ENCODE results near the gene KRT76. TPM values are rescaled to one million over a fixed set of nuclear protein-coding genes. Genes with fewer than 3 reads are reported as not detected.

Gene KRT76
- total and polyA plus RNA-seq, 2 donors (not counting 1 experiment from before 2014, with no cell fraction given): not detected

DNA sequence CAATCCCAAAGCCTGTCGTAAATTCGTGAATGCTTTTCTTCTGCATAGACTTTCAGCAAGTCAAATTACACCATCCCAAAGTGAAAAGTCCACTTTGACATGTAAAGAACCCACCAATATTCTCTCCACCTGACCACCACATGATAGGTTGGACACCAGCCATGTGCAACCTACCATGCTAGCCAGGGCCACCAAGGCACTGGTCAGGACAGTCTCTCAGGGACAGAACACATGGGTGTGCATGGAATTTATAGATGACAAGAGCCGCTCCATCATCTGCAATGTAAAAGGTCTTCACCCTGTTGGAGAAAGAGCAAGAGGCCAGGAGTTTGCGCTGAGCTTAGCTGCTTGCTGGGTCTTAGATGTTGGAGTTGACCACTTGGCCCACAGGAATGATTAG, 5.4 kb upstream of the KRT76 start:
- ChIA-PET POLR2A (no interaction called here), CTCF (no interaction called here)
- H3K79me2 ChIP-seq (ENCODE audit: control insufficient read depth, insufficient read depth, low read length): no peaks in the 10 kb centered on the region
- H3K4me1 ChIP-seq (ENCODE audit: control insufficient read depth in 2 of 2, insufficient read depth in 2 of 2, low read length in 2 of 2): no peaks in the 10 kb centered on the region
- Mint-ChIP-seq H3K27ac (no peak overlapping the region), H3K27me3 (peaks cover 37% of the 10 kb centered on the region), H3K4me1 (no peaks in the 10 kb centered on the region), H3K4me3 (no peak overlapping the region), H3K9me3 (ENCODE audit: insufficient read depth) (peaks cover 2% of the 10 kb centered on the region)
- ATAC-seq (ENCODE audit: low read depth) (no peak), DNase-seq (no peak)
- no peaks in the 10 kb centered on the region for H3K36me3 ChIP-seq (replicated peaks in 1 of 2; ENCODE audit: control extremely low read depth in 1 of 2, control insufficient read depth in 1 of 2, extremely low read depth in 1 of 2, insufficient read depth in 2 of 2, low read length in 1 of 2)
- no peaks in the 10 kb centered on the region for H4K20me1 ChIP-seq (ENCODE audit: control insufficient read depth, insufficient read depth, low read length, poor library complexity, severe bottlenecking)
- intact Hi-C loops (cut with micrococcal nuclease): no loop called here
- H3K4me2 ChIP-seq (replicated peaks; ENCODE audit: low read depth, low read length, poor library complexity, severe bottlenecking): no peak overlapping the region
- TF ChIP-seq EZH2 (IDR thresholded peaks at IDR 0.05; ENCODE audit: borderline replicate concordance, insufficient read depth, low read depth, low read length, poor library complexity, severe bottlenecking) (no peak), CTCF (IDR thresholded peaks at IDR 0.05) (no peak)
- H3K27me3 ChIP-seq (replicated peaks in 1 of 4; ENCODE audit: control extremely low read depth in 1 of 4, control insufficient read depth in 3 of 4, insufficient read depth in 4 of 4, low read length in 3 of 4): peaks cover 0 to 3% (median 0%) of the 10 kb centered on the region in 4 experiments
- no peak overlapping the region for H3K9ac ChIP-seq (ENCODE audit: low read length)
- H3K4me3 ChIP-seq (ENCODE audit: control extremely low read depth in 1 of 5, extremely low read depth in 1 of 5, insufficient read depth in 1 of 5, low read depth in 2 of 5, low read length in 4 of 5): no peak overlapping the region
- no peaks in the 10 kb centered on the region for H3K9me3 ChIP-seq (ENCODE audit: control extremely low read depth in 1 of 3, control insufficient read depth in 2 of 3, insufficient read depth in 1 of 3, low read length in 2 of 3)
- H2AFZ ChIP-seq (ENCODE audit: insufficient read depth, low read depth, low read length, poor library complexity, severe bottlenecking): no peak overlapping the region
- no peak overlapping the region for H3K27ac ChIP-seq (ENCODE audit: low read length in 2 of 2)
- WGBS (ENCODE audit: insufficient coverage): 95% methylated on average over 3 of the region's 4 CpGs

GRCh38 chr12:52781399-52782082, 4.4 kb upstream of the KRT76 start:
- Histone ChIP-seq H3K36me3 (replicated peaks in 1 of 2; ENCODE audit: control extremely low read depth in 1 of 2, control insufficient read depth in 1 of 2, extremely low read depth in 1 of 2, insufficient read depth in 2 of 2, low read length in 1 of 2) (no peaks in the 10 kb centered on the region), H3K79me2 (ENCODE audit: control insufficient read depth, insufficient read depth, low read length) (no peaks in the 10 kb centered on the region), H3K27ac (ENCODE audit: low read length in 2 of 2) (no peak overlapping the region), H3K9me3 (ENCODE audit: control extremely low read depth in 1 of 3, control insufficient read depth in 2 of 3, insufficient read depth in 1 of 3, low read length in 2 of 3) (no peaks in the 10 kb centered on the region), H3K4me2 (replicated peaks; ENCODE audit: low read depth, low read length, poor library complexity, severe bottlenecking) (no peak overlapping the region), H4K20me1 (ENCODE audit: control insufficient read depth, insufficient read depth, low read length, poor library complexity, severe bottlenecking) (no peaks in the 10 kb centered on the region), H3K4me3 (ENCODE audit: control extremely low read depth in 1 of 5, extremely low read depth in 1 of 5, insufficient read depth in 1 of 5, low read depth in 2 of 5, low read length in 4 of 5) (no peak overlapping the region), H3K27me3 (replicated peaks in 1 of 4; ENCODE audit: control extremely low read depth in 1 of 4, control insufficient read depth in 3 of 4, insufficient read depth in 4 of 4, low read length in 3 of 4) (peaks cover 0 to 3% (median 0%) of the 10 kb centered on the region in 4 experiments), H3K4me1 (ENCODE audit: control insufficient read depth in 2 of 2, insufficient read depth in 2 of 2, low read length in 2 of 2) (no peaks in the 10 kb centered on the region), H3K9ac (ENCODE audit: low read length) (no peak overlapping the region), H2AFZ (ENCODE audit: insufficient read depth, low read depth, low read length, poor library complexity, severe bottlenecking) (no peak overlapping the region)
- CTCF ChIA-PET: no interaction called here
- 93% methylated on average over 2 of the region's 4 CpGs for WGBS (ENCODE audit: insufficient coverage)
- Mint-ChIP-seq H3K27ac (no peak overlapping the region), H3K4me1 (no peaks in the 10 kb centered on the region), H3K9me3 (ENCODE audit: insufficient read depth) (peaks cover 2% of the 10 kb centered on the region), H3K4me3 (no peak overlapping the region), H3K27me3 (peaks cover 41% of the 10 kb centered on the region)
- POLR2A ChIA-PET: no interaction called here
- no peak for TF ChIP-seq CTCF (IDR thresholded peaks at IDR 0.05)
- DNase-seq (no peak), ATAC-seq (ENCODE audit: low read depth) (no peak)
- intact Hi-C loops (cut with micrococcal nuclease): no loop called here
